Activated T-cell treated with anti-CD3 and anti-CD28 coated beads, Interleukin-2, amount 50 U/mL, for 4 hours (primary cell): ENCODE data around the gene RASSF7. TPM values are rescaled to one million over a fixed set of nuclear protein-coding genes. Genes with fewer than 3 reads are reported as not detected.

Experiments
- ATAC-seq, 2 donors: fragments of 200-7000 bp; cut with Tn5 transposase; one replicate each; pipeline ENCODE4 v1.10.0; 2021
- DNase-seq: peaks from one replicate; pipeline ENCODE4 v3.0.0-alpha.2; 2020
- H3K27me3 Mint-ChIP-seq: one replicate; pipeline ENCODE4 v1.8.0; 2021; ENCODE audit warnings: low read depth, mixed read lengths
- H3K36me3 Mint-ChIP-seq: one replicate; pipeline ENCODE4 v1.8.0; 2022; ENCODE audit warnings: mixed read lengths; ENCODE audit not compliant: insufficient read depth
- H3K4me1 Mint-ChIP-seq: one replicate; pipeline ENCODE4 v1.8.0; 2021; ENCODE audit warnings: low read depth, mixed read lengths
- H3K4me3 Mint-ChIP-seq: one replicate; pipeline ENCODE4 v1.8.0; 2021; ENCODE audit warnings: mild to moderate bottlenecking, moderate library complexity, mixed read lengths
- H3K9me3 Mint-ChIP-seq: one replicate; pipeline ENCODE4 v1.8.0; 2021; ENCODE audit warnings: mixed read lengths
- total RNA-seq, 3 donors: library from RNA; stranded (reverse); gene quantifications; one replicate each; pipeline ENCODE4 v1.2.1, GENCODE V29; 2021

The RASSF7 gene
- total RNA-seq, 3 donors from 2014 or later, result 15.1 to 17.4 (median 16.1) TPM

DNA sequence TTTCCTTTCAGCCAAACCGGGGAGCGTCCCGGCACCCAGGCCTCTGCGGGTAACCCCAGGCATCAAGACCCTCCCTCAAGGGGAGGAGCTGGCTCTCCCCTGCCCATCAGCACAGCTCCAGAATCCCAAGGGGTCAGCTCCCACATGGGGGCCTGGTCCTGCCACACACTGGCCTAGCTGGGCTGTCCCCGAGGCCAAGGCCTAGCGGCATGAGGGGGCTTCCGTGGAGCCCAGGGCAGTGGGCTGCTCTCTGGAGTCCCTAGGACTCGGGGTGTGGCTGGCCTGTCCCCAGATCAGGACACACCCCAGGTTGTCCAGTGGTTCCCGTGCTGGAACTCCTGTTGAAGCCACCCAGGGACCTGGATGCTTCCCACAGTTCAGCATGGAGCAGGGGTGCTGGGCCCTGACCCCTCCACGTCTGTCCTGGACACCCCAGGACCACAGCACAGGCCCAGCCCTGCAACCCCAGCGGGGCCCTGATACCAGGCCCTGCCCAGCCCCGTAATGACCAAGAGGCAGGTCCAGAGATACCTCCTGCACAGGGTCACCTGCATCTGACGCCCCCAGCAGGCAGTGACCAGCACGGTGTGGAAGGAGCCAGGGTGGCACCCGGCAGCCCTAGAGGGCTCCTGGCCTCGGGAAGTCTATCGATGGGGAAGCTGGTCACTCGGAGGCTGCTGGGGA is 30.9 kb upstream of the RASSF7 start:
- Mint-ChIP-seq H3K27me3 (no peaks in the 10 kb centered on the region), H3K36me3 (peaks cover 2% of the 10 kb centered on the region), H3K4me3 (no peak overlapping the region), H3K9me3 (no peaks in the 10 kb centered on the region), H3K4me1 (peaks cover 10% of the 10 kb centered on the region)
- ATAC-seq, result no peak
- DNase-seq, result no peak

DNA sequence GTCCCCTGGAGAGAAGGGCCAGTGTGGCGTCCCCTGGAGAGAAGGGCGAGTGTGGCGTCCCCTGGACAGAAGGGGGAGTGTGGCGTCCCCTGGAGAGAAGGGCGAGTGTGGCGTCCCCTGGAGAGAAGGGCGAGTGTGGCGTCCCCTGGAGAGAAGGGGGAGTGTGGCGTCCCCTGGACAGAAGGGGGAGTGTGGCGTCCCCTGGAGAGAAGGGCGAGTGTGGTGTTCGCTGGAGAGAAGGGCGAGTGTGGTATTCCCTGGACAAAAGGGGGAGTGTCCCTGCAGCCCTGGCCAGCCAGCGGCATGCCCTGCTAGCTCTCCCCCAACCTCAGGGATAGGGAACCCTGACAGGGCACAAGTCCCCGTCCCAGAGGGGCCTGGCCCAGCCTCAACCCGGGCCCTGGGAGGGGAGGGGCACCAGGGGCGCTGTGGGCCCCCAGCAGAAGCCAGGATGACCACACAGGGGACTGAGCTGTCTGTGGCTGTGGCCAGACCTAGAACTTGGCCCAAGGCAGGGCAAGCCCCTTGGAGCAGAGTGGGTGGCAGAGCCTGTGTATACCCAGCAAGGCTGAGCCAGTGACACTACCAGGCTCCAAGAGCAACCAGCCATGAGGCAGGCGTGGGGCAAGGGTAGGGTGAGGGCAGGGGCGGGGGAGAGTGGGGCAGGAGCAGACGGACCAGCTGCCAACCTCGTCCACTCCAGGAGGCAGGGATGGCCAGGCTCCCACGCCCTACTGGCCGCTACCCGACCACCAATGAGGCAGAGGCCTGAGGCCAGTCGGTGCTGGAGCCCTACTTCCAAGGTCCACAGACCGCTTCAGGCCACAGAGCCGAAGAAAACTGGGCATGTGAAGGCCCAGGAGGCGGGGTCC is 29.6 kb upstream of the RASSF7 start:
- H3K36me3 Mint-ChIP-seq, result peaks cover 2% of the 10 kb centered on the region
- DNase-seq (no peak), ATAC-seq (no peak)

DNA sequence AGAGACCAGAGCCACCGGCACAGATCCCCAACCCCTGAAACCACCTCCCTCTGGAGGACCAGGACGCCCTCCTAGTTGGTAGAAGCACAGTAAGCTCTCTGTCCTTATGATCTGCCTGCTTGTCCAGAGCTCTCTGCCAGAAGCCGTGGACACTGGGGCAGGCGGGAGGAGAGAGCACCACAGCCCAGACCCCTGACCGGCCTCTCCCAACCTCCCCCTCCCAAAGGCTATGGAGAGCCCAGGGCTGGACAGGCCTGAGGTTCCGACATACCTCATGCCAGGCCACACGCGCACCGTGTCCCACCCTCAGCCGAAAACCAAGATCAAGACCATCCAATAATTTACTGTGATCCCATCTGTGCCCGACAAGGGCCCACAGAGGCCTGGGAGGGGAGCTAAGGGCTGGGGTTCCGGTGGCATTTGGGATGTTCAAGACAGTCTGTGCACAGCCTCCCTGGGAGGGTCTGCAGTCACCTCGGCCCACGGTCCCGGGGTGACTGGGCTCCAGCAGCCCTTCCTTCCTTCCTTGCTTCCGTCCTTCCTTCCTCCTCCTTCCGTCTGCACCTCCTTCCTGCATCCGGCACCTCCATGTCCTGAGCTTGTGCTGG is 28.7 kb upstream of the RASSF7 start:
- H3K27me3 Mint-ChIP-seq, result no peaks in the 10 kb centered on the region
- ATAC-seq (no peak), DNase-seq (no peak)
- H3K4me3 Mint-ChIP-seq, result no peak overlapping the region
- peaks cover 2% of the 10 kb centered on the region for H3K36me3 Mint-ChIP-seq
- H3K4me1 Mint-ChIP-seq, result peaks cover 14% of the 10 kb centered on the region
- no peaks in the 10 kb centered on the region for H3K9me3 Mint-ChIP-seq

More for the DNA sequence above, 29.6 kb upstream of the RASSF7 start:
- Mint-ChIP-seq H3K27me3 (no peaks in the 10 kb centered on the region), H3K9me3 (no peaks in the 10 kb centered on the region), H3K4me3 (no peak overlapping the region), H3K4me1 (peaks cover 11% of the 10 kb centered on the region)

DNA sequence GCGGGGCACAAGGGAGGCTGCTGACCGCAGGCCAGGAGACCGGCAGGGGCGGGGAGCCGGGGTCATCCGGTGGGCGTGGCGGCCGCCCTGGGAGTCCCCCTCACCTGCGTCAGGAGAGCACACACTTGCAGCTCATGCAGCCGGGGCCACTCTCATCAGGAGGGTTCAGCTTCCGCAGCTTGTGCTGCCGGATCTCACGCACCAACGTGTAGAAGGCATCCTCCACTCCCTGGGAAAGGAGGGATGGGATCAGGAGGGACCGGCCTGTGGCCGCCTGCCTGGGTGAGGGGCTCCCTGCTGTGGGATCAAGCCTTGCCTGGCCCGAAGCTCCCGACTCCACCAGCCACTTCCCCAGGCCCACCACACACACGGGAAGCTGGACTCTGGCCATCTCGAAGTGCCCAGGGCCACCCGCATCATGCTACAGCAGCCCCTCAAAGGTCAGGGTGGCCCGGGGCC is 28.2 kb upstream of the RASSF7 start:
- DNase-seq (no peak), ATAC-seq (no peak)
- H3K4me3 Mint-ChIP-seq, result no peak overlapping the region
- peaks cover 14% of the 10 kb centered on the region for H3K4me1 Mint-ChIP-seq
- H3K36me3 Mint-ChIP-seq, result peaks cover 2% of the 10 kb centered on the region
- no peaks in the 10 kb centered on the region for H3K9me3 Mint-ChIP-seq
- no peaks in the 10 kb centered on the region for H3K27me3 Mint-ChIP-seq

DNA sequence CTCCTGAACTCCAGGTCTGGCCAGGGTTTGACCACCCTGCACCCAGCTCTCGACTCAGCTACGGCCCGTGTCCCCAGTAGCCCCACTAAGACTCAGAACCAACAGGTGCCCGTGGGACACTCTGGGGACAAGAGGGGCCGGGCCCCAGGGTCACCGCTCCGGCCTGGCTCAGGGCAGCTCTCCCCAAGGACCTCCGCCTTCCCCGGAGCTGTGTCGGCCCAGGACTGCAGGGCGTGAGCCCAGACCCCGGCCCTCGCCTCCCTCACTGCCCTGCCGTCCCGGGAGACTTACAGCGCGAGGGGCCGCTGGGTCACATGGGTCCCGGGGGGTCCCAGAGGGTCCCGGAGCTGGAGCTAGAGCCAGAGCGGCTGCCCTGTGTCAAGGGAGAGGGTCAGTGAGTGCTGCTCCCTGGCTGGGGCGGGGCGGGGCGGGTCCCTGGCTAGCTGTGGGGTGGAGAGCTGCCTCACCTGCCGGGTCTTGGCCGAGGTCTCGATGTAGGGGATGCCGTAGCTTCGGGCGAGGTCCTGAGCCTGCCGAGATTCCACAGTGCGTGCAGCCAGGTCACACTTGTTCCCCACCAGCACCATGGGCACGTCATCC is 27.7 kb upstream of the RASSF7 start:
- H3K36me3 Mint-ChIP-seq, result peaks cover 2% of the 10 kb centered on the region
- H3K4me3 Mint-ChIP-seq, result peak overlapping the region; percentile 37
- no peaks in the 10 kb centered on the region for H3K9me3 Mint-ChIP-seq
- no peak for ATAC-seq
- H3K27me3 Mint-ChIP-seq, result no peaks in the 10 kb centered on the region
- DNase-seq, result no peak
- peaks cover 19% of the 10 kb centered on the region for H3K4me1 Mint-ChIP-seq

GRCh38 chr11:533586-534395 is 27.0 kb upstream of the RASSF7 start:
- ATAC-seq (no peak), DNase-seq (no peak)
- Mint-ChIP-seq H3K36me3 (peaks cover 2% of the 10 kb centered on the region), H3K9me3 (no peaks in the 10 kb centered on the region), H3K4me3 (peak overlapping the region; percentile 76), H3K4me1 (peaks cover 22% of the 10 kb centered on the region), H3K27me3 (no peaks in the 10 kb centered on the region)

DNA sequence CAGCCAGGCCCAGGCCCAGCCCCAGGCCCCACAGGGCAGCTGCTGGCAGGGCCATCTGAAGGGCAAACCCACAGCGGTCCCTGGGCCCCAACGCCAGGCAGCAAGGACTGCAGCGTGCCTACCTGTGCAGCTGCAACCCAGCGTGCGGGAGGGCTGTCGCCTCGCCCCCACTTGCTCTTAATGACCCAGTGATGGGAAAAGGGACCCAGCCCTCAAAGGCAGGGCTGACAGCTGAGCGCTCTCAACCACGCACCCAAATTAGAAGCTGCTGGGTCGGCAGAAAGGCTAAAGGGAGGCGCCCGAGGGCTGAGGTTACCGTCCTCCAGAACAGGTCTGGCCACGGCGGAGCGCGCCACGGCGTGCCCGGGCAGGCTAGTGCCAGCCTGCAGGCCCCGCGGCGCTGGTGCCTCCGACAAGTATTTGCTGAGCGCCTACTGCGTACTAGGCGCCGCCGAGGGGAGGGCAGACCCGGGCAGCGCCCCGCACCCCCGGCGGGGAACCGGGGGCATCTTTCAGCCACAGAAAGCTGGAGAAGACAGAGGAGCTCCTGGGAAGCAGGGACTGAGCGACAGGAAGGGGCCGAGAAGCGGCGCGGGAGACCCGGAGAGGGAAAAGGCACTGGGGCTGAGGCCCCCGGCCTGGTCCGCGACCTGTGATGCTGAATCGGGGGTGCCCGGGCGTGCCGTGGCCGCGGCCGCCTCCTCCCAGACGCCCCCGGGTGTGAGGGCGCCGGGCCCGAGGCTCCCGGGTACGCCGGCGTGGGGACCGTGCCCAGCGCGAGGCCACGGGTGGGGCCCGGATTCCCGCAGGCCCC is 26.2 kb upstream of the RASSF7 start:
- ATAC-seq (peak in 1 of 2 donors; percentile 2), DNase-seq (no peak)
- H3K9me3 Mint-ChIP-seq, result no peaks in the 10 kb centered on the region
- no peaks in the 10 kb centered on the region for H3K27me3 Mint-ChIP-seq
- H3K36me3 Mint-ChIP-seq, result peaks cover 2% of the 10 kb centered on the region
- peak overlapping the region; percentile 76 for H3K4me3 Mint-ChIP-seq
- H3K4me1 Mint-ChIP-seq, result peaks cover 22% of the 10 kb centered on the region

DNA sequence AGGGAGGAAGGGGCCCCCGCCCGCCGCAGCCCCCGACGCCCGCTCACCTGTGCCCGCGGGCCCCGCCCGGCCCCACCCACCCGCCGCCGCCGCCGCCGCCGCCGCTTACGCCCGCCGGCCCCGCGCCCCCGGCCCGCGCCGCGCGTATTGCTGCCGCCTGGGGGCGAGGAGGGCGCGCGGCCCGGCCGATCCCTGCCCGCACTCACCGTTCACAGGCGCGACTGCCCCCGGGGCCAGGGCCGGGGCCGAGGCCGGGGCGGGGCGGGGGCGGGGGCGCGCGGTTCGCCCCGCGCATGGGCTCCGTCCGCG is 25.6 kb upstream of the RASSF7 start:
- Mint-ChIP-seq H3K4me3 (no peak overlapping the region), H3K4me1 (peaks cover 22% of the 10 kb centered on the region), H3K36me3 (peaks cover 2% of the 10 kb centered on the region), H3K27me3 (no peaks in the 10 kb centered on the region), H3K9me3 (no peaks in the 10 kb centered on the region)
- ATAC-seq, result peak; percentile 27 to 33
- no peak for DNase-seq

GRCh38 chr11:535519-536454 is 25.0 kb upstream of the RASSF7 start, which contains the start of gene HRAS:
TSS of gene HRAS (minus strand) at chr11:535576.
- Mint-ChIP-seq H3K36me3 (peaks cover 2% of the 10 kb centered on the region), H3K4me1 (peaks cover 22% of the 10 kb centered on the region), H3K27me3 (no peaks in the 10 kb centered on the region), H3K4me3 (peak within 1 kb of the TSS; percentile 90), H3K9me3 (no peaks in the 10 kb centered on the region)
- ATAC-seq, result peak; percentile 89 to 92
- DNase-seq, result peak; percentile 94

- Mint-ChIP-seq H3K9me3 (no peaks in the 10 kb centered on the region), H3K4me1 (peaks cover 20% of the 10 kb centered on the region), H3K4me3 (peak within 1 kb of the TSS; percentile 90), H3K36me3 (peaks cover under 1% of the 10 kb centered on the region), H3K27me3 (no peaks in the 10 kb centered on the region)
- ATAC-seq, result peak; percentile 16 to 29
- peak; percentile 92 for DNase-seq
Measured at GRCh38 chr11:536841-537621, 23.7 kb upstream of the RASSF7 start, which contains the start of gene LRRC56. TSS of gene LRRC56 (plus strand) at chr11:537527. CDS start at chr11:540685, 3,158 bp downstream.

GRCh38 chr11:537622-538430 is 22.9 kb upstream of the RASSF7 start:
- H3K36me3 Mint-ChIP-seq, result no peaks in the 10 kb centered on the region
- H3K4me3 Mint-ChIP-seq, result peak overlapping the region; percentile 90
- H3K9me3 Mint-ChIP-seq, result no peaks in the 10 kb centered on the region
- H3K4me1 Mint-ChIP-seq, result peaks cover 20% of the 10 kb centered on the region
- no peaks in the 10 kb centered on the region for H3K27me3 Mint-ChIP-seq
- ATAC-seq, result no peak
- no peak for DNase-seq
